HepG2 (cell line): ENCODE measurements around the gene PSMC3IP. TPM values are rescaled to one million over a fixed set of nuclear protein-coding genes. Genes with fewer than 3 reads are reported as not detected.

ENCODE experiments used
- ATAC-seq: fragments of 200-7000 bp; cut with Tn5 transposase; 3 replicates; pipeline ENCODE4 v1.9.1; 2020; ENCODE audit warnings: mild to moderate bottlenecking, moderate library complexity
- BruUV-seq: library from RNA; stranded (reverse); fragments of 400-500 nt; replicated peaks from 2 replicates; lab custom pipeline; 2021; lab: Mats Ljungman, UMichigan
- CTCF ChIA-PET: fragments of 300-600 bp; formaldehyde crosslinking; extraction: SDS; loops from one replicate; lab custom pipeline; 2021; ENCODE audit warnings: low total read pairs, inconsistent platforms, low intra/inter-chr PET ratio; lab: Yijun Ruan, JAX
- POLR2A ChIA-PET: fragments of 350-600 bp; sonication (Branson Sonifier 250); formaldehyde crosslinking; loops from one replicate; lab custom pipeline; 2020; ENCODE audit warnings: antibody characterized with exemption, inconsistent platforms; lab: Yijun Ruan, JAX
- DNase-seq: peaks from one replicate; pipeline ENCODE4 v3.0.0-alpha.2; 2015; ENCODE audit warnings: low spot score
- FAIRE-seq: peaks from 3 replicates; lab custom pipeline; 2011; peaks lifted over from hg19 to GRCh38; lab: Jason Lieb, UNC
- H2AFZ ChIP-seq: one replicate; pipeline ENCODE4 v1.6.1; 2011; ENCODE audit warnings: low read length, inconsistent platforms
- H3K27ac ChIP-seq: fragments of 300-600 bp; 3 replicates; pipeline ENCODE4 v1.8.0; 2011; ENCODE audit warnings: mixed run types, mild to moderate bottlenecking, mixed read lengths, low read length, inconsistent platforms; ENCODE audit not compliant: insufficient read depth; ENCODE audit errors: extremely low read length
- H3K27me3 ChIP-seq, 2 experiments: fragments of 200-600 bp in 1 of 2; 2 replicates in 1 of 2; 3 replicates in 1 of 2; pipeline versions ENCODE4 v1.6.0 to v1.8.0; 2011; ENCODE audit warnings: low read length in 2 of 2, mild to moderate bottlenecking in 2 of 2, moderate library complexity in 2 of 2, inconsistent platforms in 1 of 2; ENCODE audit not compliant: insufficient read depth in 2 of 2, control insufficient read depth in 1 of 2
- H3K36me3 ChIP-seq, 2 experiments: fragments of 200-600 bp in 1 of 2; replicated peaks in 1 of 2; 2 replicates in 1 of 2; 3 replicates in 1 of 2; pipeline versions ENCODE4 v1.5.1 to v1.8.0; 2011; ENCODE audit warnings: low read length in 2 of 2, inconsistent platforms in 1 of 2; ENCODE audit not compliant: insufficient read depth in 2 of 2, control insufficient read depth in 1 of 2
- H3K4me1 ChIP-seq: 2 replicates; pipeline ENCODE4 v1.5.1; 2012; ENCODE audit warnings: low read length, inconsistent platforms; ENCODE audit not compliant: insufficient read depth
- H3K4me2 ChIP-seq: 2 replicates; pipeline ENCODE4 v1.6.0; 2011; ENCODE audit warnings: low read depth, low read length, inconsistent platforms
- H3K4me3 ChIP-seq, 3 experiments: fragments of 200-600 bp in 1 of 3; sonication (generic), shearing (Covaris generic) in 1 of 3; replicated peaks in 1 of 3; 2 replicates each; pipeline ENCODE4 v1.5.1; 2011 to 2016; ENCODE audit warnings: low read length in 3 of 3, inconsistent platforms in 2 of 3, low read depth in 2 of 3, mild to moderate bottlenecking in 2 of 3, control low read depth in 1 of 3, mixed read lengths in 1 of 3; ENCODE audit not compliant: insufficient read depth in 1 of 3
- H3K79me2 ChIP-seq: one replicate; pipeline ENCODE4 v1.6.1; 2011; ENCODE audit warnings: low read length, inconsistent platforms; ENCODE audit not compliant: insufficient read depth
- H3K9ac ChIP-seq: 2 replicates; pipeline ENCODE4 v1.6.0; 2011; ENCODE audit warnings: mild to moderate bottlenecking, low read depth, low read length, inconsistent platforms; ENCODE audit not compliant: insufficient read depth
- H3K9me3 ChIP-seq: 2 replicates; pipeline ENCODE4 v1.5.1; 2012; ENCODE audit warnings: mild to moderate bottlenecking, low read length
- H4K20me1 ChIP-seq: 2 replicates; pipeline ENCODE4 v1.6.0; 2011; ENCODE audit warnings: inconsistent platforms, mild to moderate bottlenecking, low read length, moderate library complexity; ENCODE audit not compliant: insufficient read depth
- AGO1 ChIP-seq: fragments of 200-400 bp; formaldehyde crosslinking; IDR thresholded peaks from 2 replicates; pipeline ENCODE4 v1.6.1; 2017; ENCODE audit warnings: mild to moderate bottlenecking, low read depth, low read length, moderate library complexity; ENCODE audit not compliant: poor library complexity, severe bottlenecking
- FOXK1 ChIP-seq: sonication (generic); formaldehyde crosslinking; IDR thresholded peaks from 2 replicates; pipeline ENCODE4 v1.4.0; 2020; ENCODE audit warnings: low read depth, missing genetic modification reagents, borderline replicate concordance
- GABPB1 ChIP-seq: IDR thresholded peaks from 2 replicates; pipeline ENCODE4 v1.6.1; 2016; ENCODE audit warnings: mild to moderate bottlenecking, missing genetic modification reagents, moderate library complexity, missing compliant biosample characterization
- MAFG ChIP-seq: sonication (generic); formaldehyde crosslinking; IDR thresholded peaks from 2 replicates; pipeline ENCODE4 v1.5.1; 2020; ENCODE audit warnings: mild to moderate bottlenecking, missing genetic modification reagents
- NCOA1 ChIP-seq: sonication (generic); formaldehyde crosslinking; IDR thresholded peaks from 2 replicates; pipeline ENCODE4 v1.9.0; 2021; ENCODE audit warnings: missing genetic modification reagents
- PLSCR1 ChIP-seq: sonication (generic); formaldehyde crosslinking; IDR thresholded peaks from 2 replicates; pipeline ENCODE4 v1.5.0; 2020; ENCODE audit warnings: missing genetic modification reagents, mild to moderate bottlenecking, borderline replicate concordance
- POLR2AphosphoS2 ChIP-seq: IDR thresholded peaks from 2 replicates; pipeline ENCODE4 v1.6.1; 2011; ENCODE audit warnings: low read depth, low read length, improper control_type of control experiment
- RXRA ChIP-seq: sonication (generic); formaldehyde crosslinking; IDR thresholded peaks from 2 replicates; pipeline ENCODE4 v1.5.1; 2020; ENCODE audit warnings: missing genetic modification reagents
- SATB2 ChIP-seq: sonication (generic); formaldehyde crosslinking; IDR thresholded peaks from 2 replicates; pipeline ENCODE4 v1.5.0; 2020; ENCODE audit warnings: missing genetic modification reagents
- SOX6 ChIP-seq, 2 experiments: fragments of 450-650 bp in 1 of 2; sonication (generic) in 1 of 2; formaldehyde crosslinking in 1 of 2; IDR thresholded peaks; 2 replicates each; pipeline versions ENCODE4 v1.4.0 to v1.6.1; 2017 to 2020; ENCODE audit warnings: antibody characterized with exemption in 1 of 2, mild to moderate bottlenecking in 1 of 2, missing genetic modification reagents in 1 of 2
- TBX2 ChIP-seq: sonication (generic); formaldehyde crosslinking; IDR thresholded peaks from 2 replicates; pipeline ENCODE4 v1.5.0; 2020; ENCODE audit warnings: missing genetic modification reagents, mild to moderate bottlenecking, borderline replicate concordance
- TOE1 ChIP-seq: sonication (generic); formaldehyde crosslinking; IDR thresholded peaks from 2 replicates; pipeline ENCODE4 v1.4.0; 2020; ENCODE audit warnings: mild to moderate bottlenecking, missing genetic modification reagents
- TRIM24 ChIP-seq: sonication (generic); formaldehyde crosslinking; IDR thresholded peaks from 2 replicates; pipeline ENCODE4 v1.8.0; 2022; ENCODE audit warnings: mild to moderate bottlenecking, missing genetic modification reagents
- ZFP36L1 ChIP-seq: sonication (generic); formaldehyde crosslinking; IDR thresholded peaks from 2 replicates; pipeline ENCODE4 v1.8.0; 2022; ENCODE audit warnings: mild to moderate bottlenecking, missing genetic modification reagents, moderate library complexity
- ZNF281 ChIP-seq: sonication (generic); formaldehyde crosslinking; IDR thresholded peaks from 2 replicates; pipeline ENCODE4 v1.4.0; 2020; ENCODE audit warnings: missing genetic modification reagents, borderline replicate concordance
- ZNF691 ChIP-seq: sonication (generic); formaldehyde crosslinking; IDR thresholded peaks from 2 replicates; pipeline ENCODE4 v1.4.0; 2020; ENCODE audit warnings: missing genetic modification reagents, low read depth, mild to moderate bottlenecking, borderline replicate concordance
- WGBS: methylation state at CpG from one replicate; pipeline ENCODE4 v1.1.6; 2017; ENCODE audit warnings: low lambda C conversion rate; 5-methylcytosine and 5-hydroxymethylcytosine counted together
- in situ Hi-C: cut with HindIII; loops from 2 replicates; pipeline ENCODE4 v1.10.0; 2017; ENCODE audit warnings: low pct_unique_long_range_greater_than_20kb; ENCODE audit not compliant: extremely low pct_ligation_motif_present
- intact Hi-C: fragments of 100-400 bp; cut with micrococcal nuclease; formaldehyde crosslinking; loops from one replicate; pipeline ENCODE4 v1.10.0; 2022; ENCODE audit not compliant: unreplicated experiment
- polyA plus RNA-seq, 8 experiments: library from polyadenylated mRNA; depleted of rRNA in 3 of 8; stranded (reverse) in 7 of 8; unstranded in 1 of 8; fragments of >200 nt; fragmentation: Illumina TruSeq in 4 of 8; extraction: Trizol in 4 of 8; gene quantifications; 2 replicates each; pipeline versions ENCODE4 v1.2.1 to v1.2.3, GENCODE V29; 2011 to 2016; ENCODE audit warnings: low read depth in 4 of 8, missing spikeins in 1 of 8, mixed read lengths in 1 of 8; ENCODE audit not compliant: insufficient read depth in 1 of 8
- total RNA-seq, 5 experiments: library from RNA; depleted of rRNA; stranded (reverse); fragments of >200 nt; fragmentation: Illumina TruSeq; extraction: Trizol; gene quantifications; 2 replicates each; pipeline ENCODE4 v1.2.3, GENCODE V29; 2016; ENCODE audit warnings: low read depth in 1 of 5

The PSMC3IP gene
- total and polyA plus RNA-seq, 2 of the 13 experiments (the other 11 are each of a cell fraction or from before 2014, with no cell fraction given) = 6.5 to 22.4 TPM

- TF ChIP-seq FOXK1 (peak; percentile 92), MAFG (CRISPR knock-in tag) (no peak), RXRA (CRISPR knock-in tag) (peak; percentile 26; the same call in 1 of the 2 replicates), ZFP36L1 (CRISPR knock-in tag) (no peak), AGO1 (peak; percentile 54), TBX2 (CRISPR knock-in tag) (no peak; the same call in 1 of the 2 replicates), GABPB1 (peak; percentile 90), NCOA1 (no peak), POLR2AphosphoS2 (peak; percentile 44; the same call in 1 of the 2 replicates)
Observed at GRCh38 chr17:42609182-42609813, 31.8 kb upstream of the PSMC3IP start, which contains the start of the genes RETREG3 and TUBG1 (continued).

- peaks cover 59% of the 10 kb centered on the region for H3K79me2 ChIP-seq
- in situ Hi-C loops = no loop called here
- H3K9me3 ChIP-seq = no peaks in the 10 kb centered on the region
- ATAC-seq = peak; percentile 71
- H2AFZ ChIP-seq = no peak overlapping the region
- BruUV-seq = TSS peak; percentile 61
- H3K9ac ChIP-seq = peak overlapping the region; percentile 94
- FAIRE-seq = no peak
- peak overlapping the region; percentile 74 to 94 (median 91) for H3K4me3 ChIP-seq
- no peak for DNase-seq
- CTCF ChIA-PET = interaction anchor here (1.4 kb wide), 1 partner anchor 10 kb away, joined by 6 read pairs; no protein-coding TSS in a partner anchor
- WGBS = 2% methylated on average over 29 of the region's 30 CpGs
- intact Hi-C loops = loop anchor here (2.0 kb wide), 1 partner anchor 70 kb away; no protein-coding TSS in a partner anchor
- POLR2A ChIA-PET = interaction anchor here (0.8 to 4.0 kb wide), 43 partner anchors 8 to 525 kb away, joined by 3 to 60 read pairs (median 7); partner anchors contain the start of genes BECN1, CCR10, CNTD1 and CNTNAP1
- H3K4me1 ChIP-seq = peaks cover 60% of the 10 kb centered on the region
- H3K27me3 ChIP-seq = no peaks in the 10 kb centered on the region; a peak in 1 of 5 replicates
- peak overlapping the region; percentile 67 for H3K27ac ChIP-seq
- peaks cover 8% of the 10 kb centered on the region; the same call in 1 of the 2 replicates for H4K20me1 ChIP-seq
- H3K4me2 ChIP-seq = peak overlapping the region; percentile 91
- peaks cover 16 to 20% of the 10 kb centered on the region in 2 experiments for H3K36me3 ChIP-seq
- TF ChIP-seq TOE1 (CRISPR knock-in tag) (no peak), ZNF691 (CRISPR knock-in tag) (no peak), ZNF281 (CRISPR knock-in tag) (no peak), PLSCR1 (CRISPR knock-in tag) (no peak), POLR2AphosphoS2 (no peak), TRIM24 (CRISPR knock-in tag) (no peak), SOX6 (IDR thresholded peaks at IDR 0.05) (no peak), SOX6 (CRISPR knock-in tag; IDR thresholded peaks at IDR 0.05) (no peak), SATB2 (CRISPR knock-in tag) (no peak)
Observed at GRCh38 chr17:42608305-42609181, 31.0 kb upstream of the PSMC3IP start.
